Measurements from ENCODE around the gene LMO1. TPM values are rescaled to one million over a fixed set of nuclear protein-coding genes. Genes with fewer than 3 reads are reported as not detected.

Gene LMO1
- total RNA-seq, 1 donor = not detected

GRCh38 chr11:8199676-8200075 is 64.0 kb downstream of the LMO1 start:
- Histone ChIP-seq H3K79me2 (ENCODE audit: insufficient read depth, low read length) (no peaks in the 10 kb centered on the region), H3K4me3 (ENCODE audit: insufficient read depth, low read length) (no peak overlapping the region), H3K27me3 (ENCODE audit: insufficient read depth, low read length) (peaks cover 12% of the 10 kb centered on the region), H3K9me3 (ENCODE audit: low read depth, low read length) (no peaks in the 10 kb centered on the region), H3K4me1 (ENCODE audit: insufficient read depth, low read length) (no peaks in the 10 kb centered on the region), H4K20me1 (ENCODE audit: insufficient read depth, low read length) (no peaks in the 10 kb centered on the region), H3K36me3 (ENCODE audit: insufficient read depth, low read length) (no peaks in the 10 kb centered on the region), H3K4me2 (ENCODE audit: insufficient read depth, low read length) (no peak overlapping the region), H2AFZ (ENCODE audit: low read length) (no peak overlapping the region), H3K27ac (ENCODE audit: low read depth, low read length) (no peak overlapping the region)
- no peak for DNase-seq (ENCODE audit: insufficient read length, low spot score, missing footprints)
- no peak for TF ChIP-seq CTCF (IDR thresholded peaks at IDR 0.05; ENCODE audit: extremely low read depth, low read depth, low read length)

- no peaks in the 10 kb centered on the region for H3K36me3 ChIP-seq (ENCODE audit: insufficient read depth, low read length)
- DNase-seq (ENCODE audit: insufficient read length, low spot score, missing footprints) = no peak
- TF ChIP-seq CTCF (IDR thresholded peaks at IDR 0.05; ENCODE audit: extremely low read depth, low read depth, low read length) = no peak
- H3K79me2 ChIP-seq (ENCODE audit: insufficient read depth, low read length) = no peaks in the 10 kb centered on the region
- H3K9me3 ChIP-seq (ENCODE audit: low read depth, low read length) = no peaks in the 10 kb centered on the region
- no peaks in the 10 kb centered on the region for H4K20me1 ChIP-seq (ENCODE audit: insufficient read depth, low read length)
- no peak overlapping the region for H2AFZ ChIP-seq (ENCODE audit: low read length)
- H3K27ac ChIP-seq (ENCODE audit: low read depth, low read length) = no peak overlapping the region
- peaks cover 19% of the 10 kb centered on the region for H3K27me3 ChIP-seq (ENCODE audit: insufficient read depth, low read length)
- no peak overlapping the region for H3K4me3 ChIP-seq (ENCODE audit: insufficient read depth, low read length)
- no peaks in the 10 kb centered on the region for H3K4me1 ChIP-seq (ENCODE audit: insufficient read depth, low read length)
- no peak overlapping the region for H3K4me2 ChIP-seq (ENCODE audit: insufficient read depth, low read length)
These were observed 66.9 kb downstream of the LMO1 start for GRCh38 chr11:8196749-8197148.

GRCh38 chr11:8194956-8195355 is 68.7 kb downstream of the LMO1 start:
- H3K9me3 ChIP-seq (ENCODE audit: low read depth, low read length) = no peaks in the 10 kb centered on the region
- TF ChIP-seq CTCF (IDR thresholded peaks at IDR 0.05; ENCODE audit: extremely low read depth, low read depth, low read length) = no peak
- peaks cover 19% of the 10 kb centered on the region for H3K27me3 ChIP-seq (ENCODE audit: insufficient read depth, low read length)
- H3K79me2 ChIP-seq (ENCODE audit: insufficient read depth, low read length) = no peaks in the 10 kb centered on the region
- no peaks in the 10 kb centered on the region for H3K4me1 ChIP-seq (ENCODE audit: insufficient read depth, low read length)
- no peak overlapping the region for H2AFZ ChIP-seq (ENCODE audit: low read length)
- H3K36me3 ChIP-seq (ENCODE audit: insufficient read depth, low read length) = no peaks in the 10 kb centered on the region
- no peak for DNase-seq (ENCODE audit: insufficient read length, low spot score, missing footprints)
- no peak overlapping the region for H3K4me2 ChIP-seq (ENCODE audit: insufficient read depth, low read length)
- H3K4me3 ChIP-seq (ENCODE audit: insufficient read depth, low read length) = no peak overlapping the region
- no peaks in the 10 kb centered on the region for H4K20me1 ChIP-seq (ENCODE audit: insufficient read depth, low read length)
- no peak overlapping the region for H3K27ac ChIP-seq (ENCODE audit: low read depth, low read length)

GRCh38 chr11:8192896-8193209 is 70.8 kb downstream of the LMO1 start:
- Histone ChIP-seq H3K9me3 (ENCODE audit: low read depth, low read length) (no peaks in the 10 kb centered on the region), H2AFZ (ENCODE audit: low read length) (no peak overlapping the region), H3K4me3 (ENCODE audit: insufficient read depth, low read length) (no peak overlapping the region), H3K27me3 (ENCODE audit: insufficient read depth, low read length) (peaks cover 15% of the 10 kb centered on the region), H3K36me3 (ENCODE audit: insufficient read depth, low read length) (no peaks in the 10 kb centered on the region), H3K4me1 (ENCODE audit: insufficient read depth, low read length) (no peaks in the 10 kb centered on the region), H3K79me2 (ENCODE audit: insufficient read depth, low read length) (no peaks in the 10 kb centered on the region), H4K20me1 (ENCODE audit: insufficient read depth, low read length) (no peaks in the 10 kb centered on the region), H3K27ac (ENCODE audit: low read depth, low read length) (no peak overlapping the region), H3K4me2 (ENCODE audit: insufficient read depth, low read length) (no peak overlapping the region)
- no peak for TF ChIP-seq CTCF (IDR thresholded peaks at IDR 0.05; ENCODE audit: extremely low read depth, low read depth, low read length)
- no peak for DNase-seq (ENCODE audit: insufficient read length, low spot score, missing footprints)

Data from osteoblast (primary cell).